ENCODE results near the gene CLASP2.
"Not testable (repeated sequence)": the region's sequence is repeated elsewhere in the genome, so short reads cannot be mapped to it uniquely, and the experiment has no call there.

The CLASP2 gene

DNA sequence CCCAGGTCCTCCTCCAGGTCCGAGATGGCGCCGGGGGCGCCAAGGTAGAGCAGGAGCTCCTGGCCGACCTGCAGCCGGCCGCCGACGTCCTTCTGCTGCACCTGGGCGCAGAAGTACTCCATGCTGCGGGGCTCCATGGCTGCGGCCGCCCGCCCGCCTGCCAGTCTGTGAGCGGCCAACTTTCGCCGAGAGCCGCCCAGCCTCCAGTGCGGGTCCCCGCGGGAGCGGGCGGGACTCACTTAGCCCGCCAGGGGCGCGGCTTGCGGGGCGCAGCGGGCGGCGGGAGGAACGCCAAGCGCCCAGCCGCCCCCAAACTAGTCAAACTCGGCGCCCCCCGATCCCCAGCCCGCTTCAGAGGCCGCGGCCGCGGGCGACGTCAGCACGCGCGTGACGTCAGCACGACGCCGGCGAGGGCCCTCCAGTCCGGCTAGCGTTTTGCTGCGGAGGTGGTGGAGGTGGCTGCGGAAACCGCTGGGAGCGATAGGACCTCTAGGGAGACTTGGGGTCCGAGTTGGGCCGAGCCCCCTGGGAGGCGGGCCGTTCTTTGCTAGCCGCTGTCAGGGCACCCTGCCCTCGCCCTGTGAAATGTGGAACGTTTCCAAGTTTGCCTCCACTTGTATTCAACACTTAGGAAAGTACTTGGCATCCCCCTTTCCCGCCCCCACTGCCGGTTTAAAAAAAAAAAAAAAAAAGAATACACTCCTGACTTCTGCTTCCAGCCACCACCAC lies at the start of gene CLASP2:
CLASP2 (minus strand) TSS at position 389 of the 729 bp plus-strand sequence; CDS start at position 137, 252 bp downstream.
- peak; percentile 72 to 88 (median 80) for DNase-seq

DNA sequence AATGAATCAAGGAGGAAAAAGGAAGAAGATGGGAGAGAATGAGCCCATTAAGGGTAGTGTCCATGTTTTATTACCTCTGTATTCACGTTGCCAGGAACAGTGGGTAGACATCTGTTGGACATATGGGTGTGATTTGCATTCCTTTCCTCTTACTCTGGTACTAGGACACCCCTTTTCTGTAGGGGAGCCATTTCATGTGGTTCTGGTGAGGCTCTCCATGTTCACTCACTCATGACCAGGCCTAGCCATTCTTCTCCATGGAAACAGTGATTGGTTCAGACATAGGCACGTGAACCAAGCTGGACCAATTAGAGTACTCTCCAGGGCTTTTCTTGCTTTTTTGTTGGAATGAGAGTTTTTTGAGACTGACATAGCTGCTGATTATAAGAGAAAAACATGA lies 40.8 kb upstream of the CLASP2 start:
- no peak for DNase-seq

DNA sequence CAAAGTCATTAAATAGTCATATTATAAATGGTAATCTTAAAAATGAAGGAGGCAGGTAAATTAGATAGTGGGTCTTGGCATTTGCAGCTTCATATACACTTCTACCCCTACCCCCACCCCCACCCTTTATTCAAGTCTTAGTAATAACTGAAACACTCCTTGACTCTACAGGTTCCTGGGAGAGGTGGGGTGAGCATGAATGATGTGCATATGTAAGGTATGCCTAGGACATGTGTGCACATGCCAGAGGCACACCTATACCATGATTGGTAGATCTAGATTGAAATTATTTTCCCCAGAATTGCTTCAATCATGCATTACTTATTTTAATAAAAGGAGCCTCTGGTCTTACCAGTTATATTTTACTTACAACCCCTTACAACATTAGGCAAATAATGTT lies 40.2 kb upstream of the CLASP2 start:
- DNase-seq: no peak

DNA sequence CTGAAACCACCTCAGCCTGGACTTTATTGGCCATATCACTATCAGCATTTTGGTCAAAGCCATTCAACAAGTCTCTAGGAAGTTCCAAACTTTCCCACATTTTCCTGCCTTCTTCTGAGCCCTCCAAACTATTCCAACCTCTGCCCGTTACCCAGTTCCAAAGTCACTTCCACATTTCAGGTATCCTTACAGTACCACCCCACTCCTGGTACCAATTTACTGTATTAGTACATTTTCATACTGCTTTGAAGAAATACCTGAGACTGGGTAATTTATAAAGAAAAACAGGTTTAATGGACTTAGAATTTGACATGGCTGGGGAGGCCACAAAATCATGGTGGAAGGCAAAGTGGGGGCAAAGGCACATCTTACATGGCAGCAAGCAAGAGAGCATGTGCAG lies 36.3 kb upstream of the CLASP2 start:
- not testable (repeated sequence) for DNase-seq

DNA sequence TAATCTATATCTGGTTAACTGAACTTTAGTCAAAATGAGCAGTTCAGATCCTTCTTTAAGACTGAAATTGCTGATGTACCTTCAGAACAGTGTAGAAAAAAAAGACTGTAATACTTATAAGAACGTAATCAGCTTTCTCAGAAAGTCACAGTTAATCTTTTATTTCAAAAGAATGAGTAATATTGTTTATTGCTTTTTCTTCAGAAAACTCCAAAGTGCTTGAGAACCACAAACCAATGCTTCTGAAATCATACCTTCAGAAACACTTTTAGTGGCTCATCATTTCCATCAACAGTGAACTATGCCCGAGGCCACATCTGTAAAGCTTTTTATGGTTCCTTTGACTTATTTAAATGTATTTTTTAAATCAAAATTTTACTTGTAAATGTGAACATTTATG lies 33.3 kb upstream of the CLASP2 start:
- no peak for DNase-seq

DNA sequence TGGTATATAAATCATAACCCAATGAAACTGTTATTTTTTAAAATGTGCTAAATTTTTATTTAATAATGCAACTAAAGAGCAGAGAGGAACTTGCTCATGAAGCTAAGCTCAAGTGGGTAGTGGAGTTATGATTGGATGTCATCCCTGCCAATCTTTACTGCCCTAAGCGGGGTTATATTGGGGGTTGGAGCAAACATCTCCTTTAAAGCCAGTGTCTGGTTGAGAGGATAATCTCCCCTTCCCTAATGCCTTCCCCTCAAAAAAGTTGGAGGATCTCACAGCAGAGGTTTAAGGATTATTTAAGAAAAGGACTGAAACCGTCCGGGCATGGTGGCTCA lies 32.1 kb upstream of the CLASP2 start:
- no peak for DNase-seq

DNA sequence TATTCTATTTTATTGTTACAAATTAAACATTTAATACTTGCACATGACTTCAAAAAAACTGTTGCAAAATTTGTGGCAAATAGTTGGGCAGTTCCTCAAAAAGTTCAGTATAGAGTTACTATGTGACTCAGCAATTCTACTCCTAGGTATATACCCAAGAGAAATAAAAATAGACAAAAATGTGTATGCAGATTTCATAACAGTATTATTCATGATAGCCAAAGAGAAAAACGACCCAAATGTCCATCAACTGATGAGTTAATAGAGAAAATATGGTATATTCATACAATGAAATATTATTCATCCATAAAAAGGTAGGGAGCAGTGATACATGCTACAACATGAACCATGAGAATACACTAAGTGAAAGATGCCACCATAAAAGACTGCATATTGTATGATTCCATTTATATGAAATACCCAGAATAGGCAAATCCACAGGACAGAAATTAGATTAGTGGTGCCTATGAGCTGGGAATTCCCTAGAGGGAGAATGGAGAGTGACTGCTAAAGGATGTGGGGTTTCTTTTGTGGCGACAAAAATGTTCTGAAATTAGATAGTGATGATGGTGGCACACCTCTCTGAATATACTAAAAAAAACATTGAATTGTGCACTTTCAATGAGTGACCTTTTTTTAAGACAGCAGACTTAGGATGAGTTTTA lies 31.6 kb upstream of the CLASP2 start:
- no peak for DNase-seq

DNA sequence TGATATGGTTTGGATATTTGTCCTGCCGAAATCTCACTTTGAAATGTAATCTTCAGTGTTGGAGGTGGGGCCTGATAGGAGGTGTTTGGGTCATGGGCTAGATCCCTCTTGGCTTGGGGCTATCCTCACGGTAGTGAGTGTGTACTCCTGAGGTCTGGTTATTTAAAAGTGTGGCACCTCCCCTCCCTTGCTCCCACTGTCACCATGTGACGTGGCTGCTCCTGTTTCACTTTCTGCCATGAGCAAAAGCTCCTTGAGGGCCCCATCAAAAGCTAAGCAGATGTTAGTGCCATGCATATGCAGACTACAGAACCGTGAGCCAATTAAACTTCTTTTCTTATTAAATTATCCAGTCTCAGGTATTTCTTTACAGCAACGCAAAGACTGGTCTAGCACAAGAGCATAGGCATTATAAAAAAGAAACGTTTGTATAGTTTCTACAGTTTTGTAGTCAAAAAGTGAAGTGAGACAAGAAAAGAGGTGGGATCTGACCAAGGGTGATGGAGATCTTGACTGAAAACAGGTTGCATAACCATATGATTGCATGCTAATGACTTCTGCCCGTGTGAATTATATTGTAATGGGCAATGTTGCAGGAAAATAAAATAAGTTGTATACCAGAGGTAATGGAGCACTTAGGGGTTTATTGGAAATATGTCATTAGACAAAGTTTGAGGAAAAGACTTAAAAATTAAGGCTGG lies 28.5 kb upstream of the CLASP2 start:
- DNase-seq: no peak

DNA sequence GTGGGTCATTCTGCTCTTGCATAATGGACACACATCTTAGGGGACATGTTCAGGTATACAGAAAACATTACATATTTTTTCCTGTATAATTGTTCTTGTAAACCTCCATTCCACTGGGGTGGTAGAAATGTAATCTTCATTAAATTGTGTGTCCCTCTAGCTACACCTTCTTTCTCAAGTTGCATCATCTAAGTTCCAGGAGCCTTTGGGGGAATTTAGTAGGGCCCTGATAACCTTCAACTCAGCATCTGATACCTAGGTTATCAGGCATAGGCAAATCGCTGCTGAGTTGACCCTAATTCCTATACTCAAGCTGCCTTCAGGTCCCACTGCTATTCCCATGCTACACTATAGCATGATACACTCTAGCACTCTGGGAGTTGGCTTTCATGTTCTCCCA lies 19.1 kb upstream of the CLASP2 start:
- no peak for DNase-seq

DNA sequence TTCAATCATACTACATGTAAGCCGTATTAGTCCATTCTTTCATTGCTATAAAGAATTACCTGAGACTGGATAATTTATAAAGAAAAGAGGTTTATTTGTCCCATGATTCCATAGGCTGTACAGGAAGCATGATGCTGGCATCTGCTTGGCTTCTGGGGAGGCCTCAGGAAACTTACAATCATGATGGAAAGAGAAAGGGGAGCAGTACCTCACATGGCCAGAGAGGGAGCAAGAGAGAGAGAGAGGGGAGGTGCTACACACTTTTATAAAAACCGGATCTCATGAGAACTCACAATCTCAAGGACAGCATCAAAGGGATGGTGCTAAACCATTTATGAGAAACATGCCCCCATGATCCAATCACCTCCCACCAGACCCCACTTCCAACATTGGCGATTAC lies 14.3 kb upstream of the CLASP2 start:
- no peak for DNase-seq

DNA sequence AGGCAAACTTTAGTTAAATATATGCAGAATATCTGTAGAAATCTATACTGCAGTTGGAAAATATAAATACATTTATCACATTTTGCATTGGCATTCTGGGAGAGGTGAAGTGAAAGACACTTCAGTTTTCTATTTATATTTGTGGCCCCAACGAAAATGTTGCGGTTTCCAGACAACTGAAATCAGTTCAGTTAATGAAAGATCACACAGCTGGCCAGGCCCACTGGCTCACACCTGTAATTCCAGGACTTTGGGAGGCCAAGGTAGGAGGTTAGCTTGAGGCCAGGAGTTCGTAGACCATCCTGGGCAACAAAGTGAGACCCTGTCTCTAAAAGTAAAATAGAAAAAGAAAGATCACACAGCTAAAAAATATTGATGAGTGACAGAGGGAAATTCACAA lies 11.9 kb upstream of the CLASP2 start:
- DNase-seq: no peak

DNA sequence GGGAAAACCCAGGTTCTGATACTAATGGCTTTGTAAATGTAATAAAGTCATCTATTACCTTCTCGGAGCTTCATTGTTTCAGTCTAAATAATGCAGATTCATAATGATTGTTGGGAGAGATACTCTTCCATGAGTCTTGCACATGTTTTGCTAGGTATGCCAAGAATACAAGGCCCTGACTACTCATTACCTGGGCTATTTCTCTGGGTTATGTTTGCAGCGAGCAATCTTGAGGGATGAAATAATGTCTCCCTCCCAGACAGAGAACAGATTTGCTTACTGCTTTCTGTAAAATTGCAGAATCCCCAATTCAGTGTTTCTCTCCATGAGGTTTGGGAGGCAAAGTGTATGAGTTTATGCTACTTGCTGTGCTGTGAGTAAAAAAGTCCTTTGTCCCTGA lies 6.2 kb upstream of the CLASP2 start:
- DNase-seq: no peak

DNA sequence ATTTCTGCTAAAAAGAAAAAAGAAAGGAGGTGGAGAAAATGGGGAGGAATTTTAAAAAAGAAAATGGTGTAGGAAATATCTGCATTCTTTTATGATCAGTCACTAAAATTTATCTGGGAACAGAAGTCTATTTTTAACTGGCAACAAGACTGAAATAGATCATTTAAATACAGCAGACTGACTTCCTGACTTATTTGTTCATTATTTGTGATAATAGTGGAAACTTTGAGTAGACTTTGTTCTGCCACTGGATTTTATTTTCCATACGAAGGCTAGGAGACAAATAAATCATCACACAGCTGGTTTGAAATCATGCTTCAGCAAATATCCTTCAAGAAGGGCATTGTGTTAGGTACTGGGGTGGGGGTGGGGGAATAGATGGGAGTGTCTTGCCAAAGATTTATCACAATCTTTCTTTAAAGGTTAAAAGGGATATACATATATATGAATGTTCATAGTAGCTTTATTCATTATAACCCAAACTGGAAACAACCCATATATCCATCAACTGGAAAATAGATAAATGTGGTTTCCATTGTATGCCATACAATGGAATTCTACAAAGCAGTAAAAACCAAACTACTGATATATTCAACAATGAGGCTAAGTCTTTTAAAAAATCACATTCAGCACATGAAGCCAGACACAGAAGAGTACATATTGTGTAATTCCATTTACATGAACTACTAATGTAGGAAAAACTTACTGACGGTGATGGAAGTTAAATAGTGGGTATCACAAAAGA lies 4.7 kb upstream of the CLASP2 start:
- no peak for DNase-seq

DNA sequence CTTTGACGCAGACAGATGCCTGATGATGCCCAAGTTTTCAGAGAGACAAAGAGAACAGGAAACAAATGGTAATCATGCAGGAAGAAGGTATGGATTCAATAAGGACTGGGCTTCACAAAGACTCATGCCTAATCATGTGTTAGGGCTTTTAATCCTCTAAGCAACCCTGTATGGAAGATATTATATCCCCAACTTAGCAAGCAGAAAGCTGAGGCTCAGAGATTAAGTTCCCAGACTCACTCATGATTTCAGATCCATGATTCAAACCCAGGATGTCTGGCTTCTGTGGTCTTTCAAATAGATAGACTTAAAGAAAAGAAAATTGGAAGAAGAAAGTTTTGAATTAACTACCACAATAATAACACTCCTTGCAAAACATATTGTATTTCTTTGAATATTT lies 4.1 kb upstream of the CLASP2 start:
- DNase-seq: no peak

DNA sequence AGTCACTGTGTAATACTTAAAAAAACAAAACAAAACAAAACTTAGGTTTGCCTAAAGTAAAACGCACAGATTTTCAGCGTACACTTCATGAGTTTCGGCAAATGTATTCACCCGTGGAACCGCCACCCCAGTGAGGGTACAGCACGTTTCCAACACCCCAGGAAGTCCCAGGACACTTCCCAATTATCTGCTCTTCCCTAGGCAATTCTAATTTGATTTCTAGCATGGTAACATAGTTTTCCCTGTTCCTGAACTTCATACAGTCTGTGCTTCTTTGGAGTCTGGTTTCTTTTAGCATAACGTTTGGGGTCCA lies 497 bp upstream of the CLASP2 start:
- DNase-seq: no peak

DNA sequence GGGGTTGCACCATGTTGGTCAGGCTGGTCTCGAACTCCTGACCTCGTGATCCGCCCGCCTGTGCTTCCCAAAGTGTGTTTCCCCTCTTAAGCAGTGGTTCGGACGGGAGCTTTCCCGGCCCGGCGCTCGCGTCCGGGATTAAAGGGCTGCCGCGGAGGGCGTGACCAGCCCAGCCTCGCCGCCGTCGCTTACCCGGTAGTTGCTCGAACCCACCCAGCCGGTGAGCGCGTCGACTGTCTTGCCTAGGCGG lies 513 bp downstream of the CLASP2 start:
- DNase-seq: peak in 1 of 6 experiments; percentile 56

DNA sequence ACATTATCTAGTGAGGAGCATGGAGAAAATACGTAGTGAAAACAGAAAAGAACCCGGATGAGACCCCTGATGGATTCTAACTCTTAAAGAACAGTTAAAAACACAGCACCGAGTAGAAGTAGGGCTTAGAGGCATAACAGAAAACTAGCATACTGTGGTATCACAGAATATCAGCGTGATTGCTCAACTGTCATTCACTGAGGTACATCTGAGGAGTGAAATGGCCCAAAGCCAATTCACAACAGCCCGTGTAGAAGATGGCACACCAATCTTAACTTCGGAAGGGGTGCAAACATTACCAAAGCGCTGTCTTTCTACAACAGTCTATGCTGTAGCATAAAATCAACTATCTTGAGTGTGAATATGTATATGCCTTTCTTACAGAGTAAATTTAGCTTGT lies 1.8 kb downstream of the CLASP2 start:
- DNase-seq: no peak

DNA sequence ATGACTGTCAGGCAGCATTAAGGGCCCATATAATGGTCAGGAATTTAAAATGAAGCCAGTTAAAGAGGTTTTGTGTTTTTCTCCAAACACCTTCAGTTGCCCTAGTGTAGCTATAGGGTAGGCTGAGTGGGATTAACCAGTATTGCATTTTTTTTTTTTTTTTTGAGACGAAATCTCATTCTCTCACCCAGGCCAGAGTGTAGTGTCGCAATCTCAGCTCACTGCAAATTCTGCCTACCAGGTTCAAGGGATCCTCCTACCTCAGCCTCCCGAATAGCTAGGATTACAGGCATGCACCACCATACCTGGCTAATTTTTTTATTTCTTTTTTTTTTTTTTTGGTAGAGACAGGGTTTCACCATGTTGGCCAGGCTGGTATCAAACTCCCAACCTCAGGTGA lies 7.0 kb downstream of the CLASP2 start:
- no peak for DNase-seq

DNA sequence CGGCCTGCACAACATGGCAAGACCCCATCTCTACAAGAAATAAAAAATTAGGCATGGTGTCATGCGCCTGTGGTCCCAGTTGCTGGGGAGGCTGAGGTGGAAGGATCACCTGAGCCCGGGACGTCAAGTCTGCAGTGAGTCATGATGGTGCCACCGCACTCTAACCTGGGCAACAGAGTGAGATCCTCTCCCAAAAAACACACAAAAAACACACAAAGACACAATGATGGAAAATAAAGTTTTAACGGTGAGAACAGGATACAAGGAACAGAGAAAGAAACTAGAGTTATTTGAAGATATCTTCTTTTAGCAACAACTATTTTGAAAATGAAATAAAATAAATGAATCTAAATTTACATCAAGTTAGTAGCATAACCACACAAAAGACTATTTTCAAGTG lies 12.0 kb downstream of the CLASP2 start:
- DNase-seq: no peak

DNA sequence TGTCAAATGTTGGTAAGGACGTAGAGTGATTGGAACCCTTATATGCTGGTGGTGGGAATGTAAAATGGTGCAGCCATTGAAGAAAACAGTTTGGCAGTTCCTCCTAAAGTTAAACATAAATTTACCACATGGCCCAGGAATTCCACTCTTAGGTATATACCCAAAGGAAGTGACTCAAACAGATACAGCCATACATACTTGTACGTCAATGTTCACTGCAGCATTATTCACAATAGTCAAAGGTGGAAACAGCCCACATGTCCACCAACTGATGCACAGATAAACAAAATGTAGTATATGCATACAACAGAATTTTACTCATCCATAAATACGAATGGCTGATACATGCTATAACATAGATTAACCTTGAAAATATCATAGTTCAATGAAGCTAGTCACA lies 13.2 kb downstream of the CLASP2 start:
- no peak for DNase-seq

DNA sequence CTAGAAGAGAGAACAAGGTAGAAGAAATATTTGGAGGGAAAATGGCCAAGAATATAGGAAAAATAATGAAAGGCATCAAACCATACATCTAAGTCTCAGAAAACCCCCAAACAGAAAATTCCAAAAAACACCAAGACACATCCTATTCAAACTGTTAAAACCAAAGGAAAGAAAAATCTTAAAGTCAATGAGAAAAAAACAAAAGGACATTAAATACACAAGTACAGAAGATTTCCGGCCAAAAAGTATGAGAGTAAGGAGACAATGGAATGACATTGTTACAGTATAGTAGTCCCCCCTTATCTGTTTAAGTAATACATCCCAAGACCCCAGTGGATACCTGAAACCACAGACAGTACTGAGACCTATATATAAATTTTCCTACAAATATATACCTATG lies 18.8 kb downstream of the CLASP2 start:
- DNase-seq: no peak

DNA sequence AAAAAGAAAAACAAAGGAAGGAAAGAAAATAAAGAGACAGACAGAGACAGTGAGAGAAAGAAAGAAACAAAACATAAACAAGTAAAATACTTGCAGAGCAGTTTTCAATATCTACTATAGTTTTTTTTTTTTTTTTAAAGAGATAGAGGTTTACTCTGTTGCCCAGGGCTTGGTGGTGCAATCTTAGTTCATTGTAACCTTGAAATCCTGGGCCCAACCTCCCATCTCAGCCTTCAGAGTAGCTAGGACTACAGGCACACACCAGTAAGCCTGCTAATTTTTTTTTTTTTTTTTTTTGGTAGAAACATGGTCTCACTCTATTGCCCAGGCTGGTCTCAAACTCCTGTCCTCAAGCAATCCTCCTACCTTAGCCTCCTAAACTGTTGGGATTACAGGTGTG lies 23.1 kb downstream of the CLASP2 start:
- DNase-seq: no peak

DNA sequence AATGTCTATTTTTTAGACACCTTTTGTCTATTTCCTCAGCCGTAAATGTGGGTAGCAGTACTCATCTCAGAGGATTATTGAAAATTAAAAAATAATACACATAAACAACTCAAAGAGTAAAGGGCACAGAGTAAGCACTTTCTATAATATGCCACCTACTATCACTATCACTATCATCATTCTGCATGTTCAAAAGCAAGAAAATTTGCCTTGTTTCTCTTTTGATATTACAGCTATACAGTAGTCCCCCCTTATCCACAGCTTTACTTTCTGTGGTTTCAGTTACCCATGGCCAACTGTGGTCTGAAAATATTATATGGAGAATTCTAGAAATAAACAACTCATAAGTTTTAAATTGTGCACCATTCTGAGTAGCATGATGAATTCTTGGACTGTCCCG lies 27.7 kb downstream of the CLASP2 start:
- no peak for DNase-seq

DNA sequence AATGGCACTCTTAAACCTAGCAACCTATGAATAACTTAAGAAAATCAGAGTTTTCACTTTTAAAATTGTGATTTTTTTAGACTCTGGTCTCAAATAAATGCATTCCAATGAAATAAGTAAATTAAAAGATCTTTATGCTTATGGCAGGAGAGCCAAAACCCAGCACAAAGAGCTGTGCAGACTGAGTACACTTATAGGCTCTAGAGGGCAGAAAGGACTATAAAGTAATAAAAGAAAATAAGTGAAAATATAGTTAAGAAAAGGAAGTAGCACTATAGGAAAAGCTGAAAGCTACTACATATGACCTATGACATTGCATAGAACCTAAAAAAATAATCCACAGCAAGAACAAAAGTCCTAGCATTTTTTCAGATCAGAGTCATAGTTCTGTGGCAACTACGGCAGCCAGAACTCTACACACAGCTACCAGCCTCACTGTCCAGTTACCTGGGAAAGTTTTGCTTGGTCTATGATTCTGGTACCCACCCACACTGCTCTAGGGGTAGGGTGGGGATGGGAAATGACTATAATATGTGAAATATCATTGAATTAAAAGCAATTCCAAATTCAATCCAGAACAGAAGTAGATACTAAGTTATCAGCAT lies 30.5 kb downstream of the CLASP2 start:
- DNase-seq: no peak
